IMR-90 (cell line): ENCODE results near the gene KCNAB3. TPM values are rescaled to one million over a fixed set of nuclear protein-coding genes. Genes with fewer than 3 reads are reported as not detected.
A peak's percentile ranks its signal among the peaks of the same experiment; 100 is the strongest.

ENCODE experiments used
- ATAC-seq: fragments of 200-7000 bp; cut with Tn5 transposase; 2 replicates; pipeline ENCODE4 v1.9.1; 2020; ENCODE audit warnings: low read depth, mild to moderate bottlenecking, moderate library complexity
- BruUV-seq: library from RNA; stranded (reverse); fragments of 400-500 nt; replicated peaks from 2 replicates; lab custom pipeline; 2021; lab: Mats Ljungman, UMichigan
- CTCF ChIA-PET: fragments of 300-600 bp; formaldehyde crosslinking; extraction: SDS; loops from one replicate; lab custom pipeline; 2021; ENCODE audit warnings: antibody characterized with exemption; lab: Yijun Ruan, JAX
- POLR2A ChIA-PET: fragments of 300-600 bp; sonication (Branson Sonifier 250); formaldehyde crosslinking; loops from one replicate; lab custom pipeline; 2022; ENCODE audit warnings: antibody characterized with exemption; ENCODE audit not compliant: unreplicated experiment; lab: Charles Lee
- DNase-seq: peaks from one replicate; pipeline ENCODE4 v3.0.0; 2013
- H2AFZ ChIP-seq: replicated peaks from 2 replicates; pipeline ENCODE3; 2013; ENCODE audit warnings: low read length, mild to moderate bottlenecking; ENCODE audit not compliant: poor library complexity
- H2AK5ac ChIP-seq: 2 replicates; pipeline ENCODE4 v1.6.1; 2013; ENCODE audit warnings: low read depth, low read length, inconsistent platforms
- H2AK9ac ChIP-seq: replicated peaks from 2 replicates; pipeline ENCODE3; 2013; ENCODE audit warnings: mild to moderate bottlenecking, low read depth, low read length, moderate library complexity; ENCODE audit not compliant: poor library complexity
- H2BK120ac ChIP-seq: 2 replicates; pipeline ENCODE4 v1.6.1; 2013; ENCODE audit warnings: low read depth, low read length, inconsistent platforms
- H2BK15ac ChIP-seq: 3 replicates; pipeline ENCODE4 v1.6.1; 2013; ENCODE audit warnings: low read depth, low read length, inconsistent platforms
- H2BK20ac ChIP-seq: 2 replicates; pipeline ENCODE4 v1.6.1; 2013; ENCODE audit warnings: low read depth, mild to moderate bottlenecking, inconsistent platforms, low read length, moderate library complexity
- H2BK5ac ChIP-seq: 2 replicates; pipeline ENCODE4 v1.6.1; 2013; ENCODE audit warnings: mild to moderate bottlenecking, low read depth, low read length, inconsistent platforms; ENCODE audit not compliant: poor library complexity, severe bottlenecking
- H3K14ac ChIP-seq: replicated peaks from 2 replicates; pipeline ENCODE4 v1.6.1; 2013; ENCODE audit warnings: low read depth, low read length, inconsistent platforms
- H3K18ac ChIP-seq: 2 replicates; pipeline ENCODE4 v1.6.1; 2013; ENCODE audit warnings: low read depth, low read length, control low read depth
- H3K23ac ChIP-seq: 2 replicates; pipeline ENCODE4 v1.6.1; 2013; ENCODE audit warnings: low read depth, low read length, inconsistent platforms
- H3K27ac ChIP-seq: 2 replicates; pipeline ENCODE4 v1.5.1; 2013; ENCODE audit warnings: mild to moderate bottlenecking, control low read depth, low read length; ENCODE audit not compliant: insufficient read depth
- H3K27me3 ChIP-seq: 2 replicates; pipeline ENCODE4 v1.6.1; 2013; ENCODE audit warnings: low read length; ENCODE audit not compliant: control insufficient read depth, insufficient read depth
- H3K36me3 ChIP-seq: 2 replicates; pipeline ENCODE4 v1.6.1; 2013; ENCODE audit warnings: low read length, mixed read lengths; ENCODE audit not compliant: control insufficient read depth, insufficient read depth
- H3K4ac ChIP-seq: 2 replicates; pipeline ENCODE4 v1.6.1; 2013; ENCODE audit warnings: low read depth, low read length, inconsistent platforms
- H3K4me1 ChIP-seq: 2 replicates; pipeline ENCODE4 v1.6.1; 2013; ENCODE audit warnings: low read length, mixed read lengths; ENCODE audit not compliant: control insufficient read depth, insufficient read depth
- H3K4me2 ChIP-seq: 2 replicates; pipeline ENCODE4 v1.6.1; 2013; ENCODE audit warnings: low read depth, mild to moderate bottlenecking, control low read depth, low read length, moderate library complexity
- H3K4me3 ChIP-seq: 2 replicates; pipeline ENCODE4 v1.5.1; 2013; ENCODE audit warnings: low read depth, mild to moderate bottlenecking, control low read depth, low read length, moderate library complexity; ENCODE audit not compliant: insufficient read depth
- H3K56ac ChIP-seq: 2 replicates; pipeline ENCODE4 v1.6.1; 2013; ENCODE audit warnings: low read length, inconsistent platforms; ENCODE audit not compliant: insufficient read depth; ENCODE audit errors: extremely low read depth
- H3K79me1 ChIP-seq, 2 experiments: 2 replicates each; pipeline ENCODE4 v1.6.1; 2013; ENCODE audit warnings: low read length in 2 of 2, inconsistent platforms in 1 of 2, low read depth in 1 of 2
- H3K9ac ChIP-seq: 2 replicates; pipeline ENCODE4 v1.6.1; 2013; ENCODE audit warnings: low read depth, low read length, control low read depth
- H3K9me1 ChIP-seq: 2 replicates; pipeline ENCODE4 v1.6.1; 2013; ENCODE audit warnings: low read length, inconsistent platforms; ENCODE audit not compliant: insufficient read depth
- H3K9me3 ChIP-seq: 2 replicates; pipeline ENCODE4 v1.6.1; 2013; ENCODE audit warnings: low read length; ENCODE audit not compliant: control insufficient read depth, insufficient read depth
- H4K20me1 ChIP-seq: 2 replicates; pipeline ENCODE4 v1.6.1; 2013; ENCODE audit warnings: low read length, inconsistent platforms; ENCODE audit not compliant: insufficient read depth
- H4K5ac ChIP-seq: 2 replicates; pipeline ENCODE4 v1.6.1; 2013; ENCODE audit warnings: mild to moderate bottlenecking, low read depth, low read length, control low read depth
- H4K8ac ChIP-seq, 2 experiments: 2 replicates each; pipeline ENCODE4 v1.6.1; 2013; ENCODE audit warnings: low read depth in 2 of 2, low read length in 2 of 2, control low read depth in 1 of 2, inconsistent platforms in 1 of 2
- H4K91ac ChIP-seq: 2 replicates; pipeline ENCODE4 v1.6.1; 2013; ENCODE audit warnings: low read depth, low read length, inconsistent platforms; ENCODE audit not compliant: insufficient read depth
- BHLHE40 ChIP-seq: fragments of 150-350 bp; IDR thresholded peaks from 2 replicates; pipeline ENCODE4 v1.6.1; 2016; ENCODE audit warnings: mild to moderate bottlenecking, low read depth, low read length
- CEBPB ChIP-seq: IDR thresholded peaks from 2 replicates; pipeline ENCODE4 v1.6.1; 2012; ENCODE audit warnings: low read depth, low read length, improper control_type of control experiment
- CHD1 ChIP-seq: IDR thresholded peaks from 2 replicates; pipeline ENCODE4 v1.6.1; 2012; ENCODE audit warnings: low read depth, low read length, improper control_type of control experiment
- CTCF ChIP-seq: conservative IDR thresholded peaks from 2 replicates; pipeline ENCODE4 v1.5.1; 2012; ENCODE audit warnings: mild to moderate bottlenecking, low read depth, low read length, improper control_type of control experiment
- ELK1 ChIP-seq: fragments of 150-350 bp; IDR thresholded peaks from 2 replicates; pipeline ENCODE4 v1.6.1; 2016; ENCODE audit warnings: low read depth, mild to moderate bottlenecking, low read length, moderate library complexity, borderline replicate concordance
- MAFK ChIP-seq: IDR thresholded peaks from 2 replicates; pipeline ENCODE4 v1.6.1; 2012; ENCODE audit warnings: low read depth, low read length, improper control_type of control experiment
- MAZ ChIP-seq: IDR thresholded peaks from 2 replicates; pipeline ENCODE4 v1.6.1; 2012; ENCODE audit warnings: low read depth, mild to moderate bottlenecking, low read length, improper control_type of control experiment, moderate library complexity, borderline replicate concordance
- MXI1 ChIP-seq: IDR thresholded peaks from 2 replicates; pipeline ENCODE4 v1.6.1; 2012; ENCODE audit warnings: low read depth, mild to moderate bottlenecking, low read length, moderate library complexity, borderline replicate concordance
- NFE2L2 ChIP-seq: fragments of 150-350 bp; IDR thresholded peaks from 2 replicates; pipeline ENCODE4 v1.6.1; 2016; ENCODE audit warnings: low read depth, mild to moderate bottlenecking, low read length
- POLR2A ChIP-seq: IDR thresholded peaks from 2 replicates; pipeline ENCODE4 v1.6.1; 2012; ENCODE audit warnings: mild to moderate bottlenecking, low read depth, low read length
- RAD21 ChIP-seq: IDR thresholded peaks from 2 replicates; pipeline ENCODE4 v1.6.1; 2012; ENCODE audit warnings: low read length, improper control_type of control experiment
- RCOR1 ChIP-seq: IDR thresholded peaks from 2 replicates; pipeline ENCODE4 v1.6.1; 2012; ENCODE audit warnings: mild to moderate bottlenecking, low read length, improper control_type of control experiment; ENCODE audit not compliant: insufficient replicate concordance
- RFX5 ChIP-seq: IDR thresholded peaks from 2 replicates; pipeline ENCODE4 v1.8.0; 2012; ENCODE audit warnings: low read depth, mild to moderate bottlenecking, low read length, moderate library complexity
- SMC3 ChIP-seq: fragments of 150-350 bp; IDR thresholded peaks from 2 replicates; pipeline ENCODE4 v1.6.1; 2016; ENCODE audit warnings: low read depth, mild to moderate bottlenecking, antibody characterized with exemption, low read length, moderate library complexity
- USF2 ChIP-seq: fragments of 150-350 bp; IDR thresholded peaks from 2 replicates; pipeline ENCODE4 v1.6.1; 2017; ENCODE audit warnings: mild to moderate bottlenecking, antibody characterized with exemption, low read length, low read depth
- WGBS, 2 experiments: methylation state at CpG; one replicate each; pipeline versions ENCODE4 v1.1.5 to v1.1.7; 2013; ENCODE audit warnings: missing lambda C conversion rate in 2 of 2; ENCODE audit not compliant: insufficient read length in 1 of 2; ENCODE audit errors: extremely low coverage in 2 of 2; 5-methylcytosine and 5-hydroxymethylcytosine counted together
- dilution Hi-C: fragments of 300-500 bp; cut with HindIII; formaldehyde crosslinking; loops from one replicate; pipeline ENCODE4 v1.14.3; 2018; ENCODE audit warnings: low sequenced_read_pairs; ENCODE audit not compliant: unreplicated experiment
- in situ Hi-C: fragments of 300-500 bp; cut with MboI; formaldehyde crosslinking; loops from 3 replicates; pipeline ENCODE4 v1.14.3; 2019; ENCODE audit warnings: low sequenced_read_pairs, inconsistent platforms, mixed read lengths
- intact Hi-C: fragments of 100-400 bp; cut with micrococcal nuclease; formaldehyde crosslinking; loops from 2 replicates; pipeline ENCODE4 v1.10.0; 2022
- polyA plus RNA-seq, 3 experiments: library from polyadenylated mRNA; depleted of rRNA; stranded (reverse); fragments of >200 nt; gene quantifications; 2 replicates each; pipeline ENCODE4 v1.2.3, GENCODE V29; 2012; ENCODE audit warnings: low replicate concordance in 1 of 3
- total RNA-seq: library from RNA; depleted of rRNA; stranded (reverse); fragments of >200 nt; gene quantifications from 2 replicates; pipeline ENCODE4 v1.2.3, GENCODE V29; 2012

Gene KCNAB3
- total and polyA plus RNA-seq, 2 of the 4 experiments (the other 2 are of a cell fraction): 0.36 to 4.2 TPM

GRCh38 chr17:7922269-7922844 lies 7.3 kb downstream of the KCNAB3 start:
- Histone ChIP-seq H3K9me3 (no peaks in the 10 kb centered on the region), H3K23ac (peak overlapping the region; percentile 67; the same call in 1 of the 2 replicates), H2BK120ac (peak overlapping the region; percentile 32), H3K36me3 (no peaks in the 10 kb centered on the region), H2BK5ac (no peak overlapping the region), H4K5ac (peak overlapping the region; percentile 98), H3K4ac (peak overlapping the region; percentile 86), H3K14ac (peak overlapping the region; percentile 87), H3K27ac (peak overlapping the region; percentile 19), H3K27me3 (no peaks in the 10 kb centered on the region), H2AK5ac (0 out of 2 replicates have a peak overlapping the region, but pooled peaks have one; percentile 59), H3K4me3 (peak overlapping the region; percentile 30; the same call in 1 of the 2 replicates), H4K20me1 (no peaks in the 10 kb centered on the region), H3K79me1 (no peaks in the 10 kb centered on the region), H2BK20ac (no peak overlapping the region), H3K56ac (0 out of 2 replicates have a peak overlapping the region, but pooled peaks have one; percentile 8), H4K8ac (peak overlapping the region; percentile 94 to 99), H3K4me2 (peak overlapping the region; percentile 61), H4K91ac (peak overlapping the region; percentile 45), H3K4me1 (peaks cover 2% of the 10 kb centered on the region; the same call in 1 of the 2 replicates), H2AFZ (peak overlapping the region; percentile 90), H2AK9ac (peak overlapping the region; percentile 33), H3K18ac (peak overlapping the region; percentile 10), H3K9ac (peak overlapping the region; percentile 62), H2BK15ac (0 out of 3 replicates have a peak overlapping the region, but pooled peaks have one; percentile 3), H3K9me1 (peaks cover 9% of the 10 kb centered on the region)
- no TSS peak for BruUV-seq
- WGBS, 2 experiments: 78% methylated on average over 3 of the region's 16 CpGs; no CpG with 5 or more reads in 1 of the 2 experiments
- intact Hi-C loops: no loop called here
- POLR2A ChIA-PET: no interaction called here
- dilution Hi-C loops: no loop called here
- CTCF ChIA-PET: no interaction called here
- ATAC-seq (no peak; the same call in 1 of the 2 replicates), DNase-seq (no peak)
- in situ Hi-C loops: no loop called here
- TF ChIP-seq RAD21 (no peak), CEBPB (no peak), CHD1 (no peak), RFX5 (no peak), POLR2A (no peak), BHLHE40 (no peak), ELK1 (no peak), NFE2L2 (no peak), MAFK (no peak), USF2 (no peak), RCOR1 (no peak), CTCF (no peak), MXI1 (no peak), MAZ (no peak), SMC3 (no peak)
